ENCODE measurements around the gene ATP8B4. TPM values are rescaled to one million over a fixed set of nuclear protein-coding genes. Genes with fewer than 3 reads are reported as not detected.
A peak's percentile ranks its signal among the peaks of the same experiment; 100 is the strongest.

ATP8B4 gene
- total RNA-seq, 6 experiments from 2014 or later, result 4.5 to 10.1 (median 6.7) TPM

GRCh38 chr15:49848807-49849206 is 270.2 kb downstream of the ATP8B4 start:
- no peaks in the 10 kb centered on the region for H3K9me3 ChIP-seq
- H3K4me1 ChIP-seq, result no peaks in the 10 kb centered on the region
- H3K27me3 ChIP-seq, result no peaks in the 10 kb centered on the region
- H3K4me3 ChIP-seq, result no peak overlapping the region
- no peak for DNase-seq
- 69% methylated on average over 2 of the region's 2 CpGs for WGBS (ENCODE audit: insufficient coverage, low coverage, low lambda C conversion rate, missing lambda C conversion rate)
- no peak overlapping the region for H3K27ac ChIP-seq
- intact Hi-C loops (cut with DNase I), result no loop called here
- TF ChIP-seq, protein P1, sequence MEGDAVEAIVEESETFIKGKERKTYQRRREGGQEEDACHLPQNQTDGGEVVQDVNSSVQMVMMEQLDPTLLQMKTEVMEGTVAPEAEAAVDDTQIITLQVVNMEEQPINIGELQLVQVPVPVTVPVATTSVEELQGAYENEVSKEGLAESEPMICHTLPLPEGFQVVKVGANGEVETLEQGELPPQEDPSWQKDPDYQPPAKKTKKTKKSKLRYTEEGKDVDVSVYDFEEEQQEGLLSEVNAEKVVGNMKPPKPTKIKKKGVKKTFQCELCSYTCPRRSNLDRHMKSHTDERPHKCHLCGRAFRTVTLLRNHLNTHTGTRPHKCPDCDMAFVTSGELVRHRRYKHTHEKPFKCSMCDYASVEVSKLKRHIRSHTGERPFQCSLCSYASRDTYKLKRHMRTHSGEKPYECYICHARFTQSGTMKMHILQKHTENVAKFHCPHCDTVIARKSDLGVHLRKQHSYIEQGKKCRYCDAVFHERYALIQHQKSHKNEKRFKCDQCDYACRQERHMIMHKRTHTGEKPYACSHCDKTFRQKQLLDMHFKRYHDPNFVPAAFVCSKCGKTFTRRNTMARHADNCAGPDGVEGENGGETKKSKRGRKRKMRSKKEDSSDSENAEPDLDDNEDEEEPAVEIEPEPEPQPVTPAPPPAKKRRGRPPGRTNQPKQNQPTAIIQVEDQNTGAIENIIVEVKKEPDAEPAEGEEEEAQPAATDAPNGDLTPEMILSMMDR (IDR thresholded peaks at IDR 0.05), result no peak
- no peak for TF ChIP-seq POLR2A (IDR thresholded peaks at IDR 0.05)
- no peaks in the 10 kb centered on the region for H3K36me3 ChIP-seq
- ATAC-seq, result no peak

GRCh38 chr15:49848282-49848724 is 270.7 kb downstream of the ATP8B4 start:
- ATAC-seq, result no peak
- Histone ChIP-seq H3K27me3 (no peaks in the 10 kb centered on the region), H3K27ac (no peak overlapping the region), H3K9me3 (no peaks in the 10 kb centered on the region), H3K4me1 (no peaks in the 10 kb centered on the region), H3K36me3 (no peaks in the 10 kb centered on the region), H3K4me3 (no peak overlapping the region)
- intact Hi-C loops (cut with DNase I), result no loop called here
- DNase-seq, result no peak
- TF ChIP-seq, protein P1 (IDR thresholded peaks at IDR 0.05), result no peak
- no peak for TF ChIP-seq POLR2A (IDR thresholded peaks at IDR 0.05)
- 47% methylated on average over 2 of the region's 2 CpGs for WGBS (ENCODE audit: insufficient coverage, low coverage, low lambda C conversion rate, missing lambda C conversion rate)

DNA sequence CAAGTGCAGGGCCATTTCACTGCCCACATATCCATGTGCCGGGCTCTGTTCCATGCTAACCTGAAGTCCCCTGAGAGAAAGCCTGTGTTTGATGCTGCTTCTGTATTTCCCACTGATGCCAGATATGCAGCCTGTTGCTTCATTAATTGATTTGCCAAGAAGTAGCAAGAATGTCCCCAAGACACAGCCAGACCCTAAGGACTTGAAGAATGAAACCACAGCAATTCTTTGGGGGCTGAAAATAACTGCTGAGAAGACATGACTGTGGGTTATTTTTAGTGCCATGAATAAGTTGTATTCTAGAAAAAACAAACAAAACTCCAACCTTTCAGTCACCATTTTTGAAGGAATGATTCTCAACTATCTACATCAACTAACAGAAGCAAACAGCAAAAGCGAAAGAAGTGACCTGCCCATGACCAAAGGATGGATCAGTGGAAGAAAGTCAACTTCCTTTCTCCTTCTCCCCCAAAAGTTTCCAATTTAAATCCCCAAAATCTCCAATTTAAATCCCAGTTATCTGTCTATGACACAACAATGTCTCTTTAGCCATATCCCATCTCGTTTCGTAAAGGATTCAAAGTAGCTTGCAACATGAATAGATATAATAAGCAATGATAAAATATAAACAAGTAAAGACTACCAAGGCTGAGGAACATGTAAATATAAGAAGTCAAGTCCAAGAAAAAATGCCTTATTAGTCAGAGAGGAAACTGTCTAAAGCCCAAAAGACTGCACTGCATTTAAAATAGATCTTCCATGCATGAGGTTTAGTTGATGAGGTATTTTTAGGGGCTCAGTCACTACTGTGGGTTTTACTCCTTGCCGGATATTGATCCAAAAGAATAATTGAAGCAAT is 271.4 kb downstream of the ATP8B4 start:
- Histone ChIP-seq H3K27ac (no peak overlapping the region), H3K9me3 (no peaks in the 10 kb centered on the region), H3K4me1 (no peaks in the 10 kb centered on the region), H3K36me3 (no peaks in the 10 kb centered on the region), H3K27me3 (no peaks in the 10 kb centered on the region), H3K4me3 (no peak overlapping the region)
- no peak for TF ChIP-seq POLR2A (IDR thresholded peaks at IDR 0.05)
- TF ChIP-seq, protein P1 (IDR thresholded peaks at IDR 0.05), result no peak
- no peak for ATAC-seq
- intact Hi-C loops (cut with DNase I), result no loop called here
- 77% methylated on average over 5 of the region's 5 CpGs for WGBS (ENCODE audit: insufficient coverage, low coverage, low lambda C conversion rate, missing lambda C conversion rate)
- DNase-seq, result no peak

DNA sequence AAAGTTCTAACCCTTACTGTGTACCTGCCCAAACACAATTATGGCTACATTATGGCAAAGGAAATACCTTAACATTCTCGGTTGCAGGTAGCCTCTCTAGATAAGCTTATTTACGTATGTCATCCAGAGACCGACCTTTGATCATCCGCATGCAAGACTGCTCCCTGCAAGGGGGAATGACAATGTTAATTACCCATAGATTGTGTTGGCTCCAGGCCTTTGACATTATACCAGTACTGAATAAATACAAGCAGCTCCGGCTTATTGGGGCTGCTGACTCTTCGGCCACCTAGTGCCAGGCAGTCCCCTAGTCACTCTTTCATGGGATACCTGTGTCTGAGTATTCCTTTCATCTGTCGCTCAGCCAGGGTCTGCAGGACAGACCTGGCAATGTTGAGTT is 274.6 kb downstream of the ATP8B4 start:
- Histone ChIP-seq H3K4me1 (peaks cover 0 to 4% (median 0%) of the 10 kb centered on the region in 4 donors), H3K9me3 (peaks cover 0 to 8% (median 0%) of the 10 kb centered on the region in 4 donors), H3K27me3 (no peaks in the 10 kb centered on the region), H3K4me3 (no peak overlapping the region), H3K27ac (no peak overlapping the region), H3K36me3 (no peaks in the 10 kb centered on the region)
- intact Hi-C loops (cut with DNase I), result no loop called here
- TF ChIP-seq, protein P1 (IDR thresholded peaks at IDR 0.05), result no peak
- no peak for TF ChIP-seq POLR2A (IDR thresholded peaks at IDR 0.05)
- DNase-seq, result no peak
- peak in 2 of 4 donors; percentile 24 to 33 for ATAC-seq
- WGBS (ENCODE audit: insufficient coverage, low coverage, low lambda C conversion rate, missing lambda C conversion rate), result 71% methylated on average over 4 of the region's 7 CpGs

Data from right lobe of liver (tissue), 6 donors.